Femur (tissue), 1 donor: ENCODE data around the gene POLN.
A peak's percentile ranks its signal among the peaks of the same experiment; 100 is the strongest.
"Not testable (repeated sequence)": the region's sequence is repeated elsewhere in the genome, so short reads cannot be mapped to it uniquely, and the experiment has no call there.

Source experiments
- DNase-seq: peaks from one replicate; pipeline ENCODE4 v3.0.0-alpha.2; 2017

POLN gene

DNA sequence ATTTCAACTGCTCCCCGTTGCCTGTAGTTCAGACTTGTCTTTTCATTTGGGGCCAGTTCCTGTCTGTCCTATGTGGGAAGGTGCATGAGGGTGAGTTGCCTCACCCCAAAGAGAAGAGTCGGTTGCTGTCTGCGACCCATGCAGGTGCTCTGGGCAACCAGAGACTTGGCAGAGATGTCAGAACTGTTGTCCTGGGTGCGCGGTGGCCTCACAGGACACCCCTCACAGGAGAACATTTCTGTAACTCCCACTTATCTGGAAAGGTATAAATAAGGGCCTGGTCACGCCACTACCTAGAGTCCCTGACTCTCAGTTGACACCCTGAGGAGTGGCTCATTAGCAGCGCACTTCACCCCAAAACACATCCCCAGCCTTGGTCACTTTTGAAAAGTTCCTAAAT, 192.5 kb downstream of the POLN start:
- DNase-seq: no peak

- DNase-seq: no peak
Observed at GRCh38 chr4:2048831-2049230, 193.1 kb downstream of the POLN start.

DNA sequence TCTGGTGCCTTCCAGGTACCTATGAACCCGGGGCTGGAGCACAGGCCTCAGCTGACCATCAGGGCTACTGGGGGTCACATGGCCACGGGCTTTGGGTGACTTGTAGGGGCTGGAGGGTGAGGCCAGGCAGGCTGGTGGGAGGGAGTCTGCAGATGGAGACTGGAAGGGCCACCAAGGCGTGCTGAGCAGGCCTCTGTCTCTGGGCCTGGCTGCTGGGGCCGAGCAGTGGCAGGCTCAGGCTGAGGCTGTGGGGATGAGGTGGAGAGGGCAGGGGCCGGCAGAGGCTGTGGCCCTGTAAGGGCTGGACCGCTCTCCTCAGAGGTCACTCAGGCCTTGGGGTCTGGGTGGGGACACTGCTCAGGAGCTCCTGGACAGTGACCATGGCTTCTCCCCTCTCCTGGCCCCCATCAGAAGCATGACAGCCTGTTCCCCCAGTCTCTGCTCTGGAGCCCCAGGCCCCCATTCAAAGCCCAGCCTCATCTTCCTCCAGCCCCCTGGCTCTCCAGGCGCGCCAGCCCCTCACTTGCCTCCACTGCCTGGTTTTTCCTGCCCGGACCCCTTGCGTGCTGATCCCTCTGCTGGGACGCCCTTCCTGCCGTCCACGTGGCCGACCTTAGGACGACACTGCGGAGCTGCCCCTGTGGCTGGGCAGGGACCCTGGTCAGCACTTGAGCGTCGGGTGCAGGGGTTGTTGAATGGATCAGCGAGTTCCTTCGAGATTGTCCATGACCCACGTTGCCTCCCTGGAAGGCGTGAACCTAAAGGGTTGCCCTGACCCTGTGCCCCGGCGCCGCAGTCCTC, 193.9 kb downstream of the POLN start:
- DNase-seq: no peak

DNA sequence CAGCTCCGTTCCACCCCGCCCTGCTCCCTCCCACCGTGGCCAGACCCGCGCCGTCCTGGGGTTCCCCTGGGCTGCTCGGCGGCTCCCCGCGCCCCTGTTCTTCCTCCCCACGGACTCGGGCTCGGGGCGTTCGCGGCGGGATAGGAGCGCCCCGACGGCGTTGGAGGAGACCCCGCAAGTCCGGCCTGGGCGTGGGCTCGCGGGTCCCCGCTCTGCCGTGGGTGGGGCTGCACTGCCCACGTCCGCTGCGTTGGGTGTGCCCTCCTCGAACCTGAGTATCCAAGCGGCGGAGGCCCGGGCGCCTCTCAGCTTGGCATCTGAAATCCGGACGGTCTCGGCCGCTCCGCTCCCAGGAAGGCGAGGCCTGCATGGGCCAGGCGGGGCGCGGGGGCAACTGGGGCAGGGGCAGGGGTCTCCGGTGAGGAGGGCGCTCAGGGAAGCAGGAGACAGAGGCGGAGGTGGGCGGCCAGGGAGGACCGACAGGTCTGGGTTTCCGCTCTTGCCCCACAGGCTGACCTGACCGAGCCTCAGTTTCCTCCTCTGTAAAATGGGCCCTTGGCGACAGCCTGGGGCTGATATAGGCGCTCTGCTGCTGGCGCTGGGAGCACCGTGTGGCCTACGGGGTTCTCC, 194.8 kb downstream of the POLN start:
- no peak for DNase-seq

GRCh38 chr4:2046031-2046961, 195.6 kb downstream of the POLN start:
- DNase-seq: no peak

- DNase-seq: no peak
Observed at GRCh38 chr4:2045518-2045951, 196.4 kb downstream of the POLN start.

- DNase-seq: no peak
Observed at GRCh38 chr4:2044542-2045517, 197.1 kb downstream of the POLN start.

GRCh38 chr4:2044119-2044485, 197.8 kb downstream of the POLN start:
- DNase-seq: no peak

GRCh38 chr4:2043396-2044118, 198.4 kb downstream of the POLN start:
- no peak for DNase-seq

DNA sequence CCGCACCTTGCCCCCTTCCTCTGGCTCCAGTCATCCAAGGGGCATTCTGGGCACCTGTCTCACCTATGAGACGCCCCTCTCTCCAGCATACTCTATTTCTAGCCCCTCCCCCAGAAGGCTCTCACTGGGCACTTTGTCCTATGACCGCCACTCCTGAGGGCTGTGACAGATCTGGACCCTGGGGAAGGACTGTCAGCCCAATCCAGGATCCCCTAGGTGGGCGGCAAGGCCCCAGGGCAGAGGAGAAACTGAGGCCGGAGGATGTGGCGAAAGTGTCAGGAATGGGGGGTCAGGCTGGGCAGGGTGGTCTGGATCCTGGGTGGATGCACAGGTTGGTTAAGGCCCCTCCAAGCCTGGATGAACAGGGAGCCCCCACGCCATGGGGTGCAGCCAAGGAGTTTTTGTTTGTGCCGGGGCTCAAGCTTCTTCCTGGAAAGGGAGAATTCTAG, 198.9 kb downstream of the POLN start:
- no peak for DNase-seq

GRCh38 chr4:2042204-2042946, 199.5 kb downstream of the POLN start:
- DNase-seq: no peak

DNA sequence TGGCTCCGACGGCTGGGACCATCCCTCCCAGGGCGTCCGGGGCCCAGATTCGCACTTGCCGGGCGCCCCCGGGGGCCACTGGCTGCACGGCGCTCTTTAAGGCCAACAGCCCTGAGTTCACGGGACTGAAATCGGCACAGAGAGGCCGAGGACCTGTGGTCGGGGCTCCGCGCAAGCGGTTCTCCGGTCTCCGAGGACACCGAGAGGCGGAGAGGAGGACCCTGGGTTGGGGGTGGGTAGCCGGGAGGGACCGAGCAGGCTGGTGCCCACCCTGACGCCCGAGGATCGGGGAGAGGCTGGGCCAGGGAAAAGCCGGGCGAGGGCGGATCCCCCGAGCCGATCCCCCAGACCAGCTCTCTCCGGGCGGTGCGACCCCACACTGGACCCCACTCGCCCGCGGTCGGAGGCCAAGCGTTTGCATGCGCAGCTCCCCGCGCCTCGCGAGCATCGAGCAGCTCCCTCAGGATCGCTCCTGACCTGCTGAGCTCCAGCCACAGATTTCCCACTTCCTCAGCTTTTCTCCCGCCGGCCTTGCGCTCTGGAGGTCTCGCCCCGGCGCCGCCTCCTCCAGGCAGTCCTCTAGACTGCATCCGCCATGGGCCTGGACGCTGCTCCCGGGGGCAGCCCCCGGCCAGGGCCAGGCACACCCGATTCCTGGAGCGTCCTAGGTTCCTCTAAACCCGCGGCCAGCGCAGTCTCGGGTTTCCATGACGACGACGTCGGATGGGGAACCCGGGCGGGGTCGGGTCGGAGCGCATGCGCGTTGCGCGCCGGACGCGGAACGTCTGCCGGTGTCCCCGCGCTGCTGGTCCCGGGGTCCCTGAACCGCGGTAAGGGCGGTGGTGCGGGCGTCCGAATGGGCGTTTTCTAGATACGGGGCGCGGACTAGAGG, 200.4 kb downstream of the POLN start:
- peak; percentile 88 for DNase-seq

DNA sequence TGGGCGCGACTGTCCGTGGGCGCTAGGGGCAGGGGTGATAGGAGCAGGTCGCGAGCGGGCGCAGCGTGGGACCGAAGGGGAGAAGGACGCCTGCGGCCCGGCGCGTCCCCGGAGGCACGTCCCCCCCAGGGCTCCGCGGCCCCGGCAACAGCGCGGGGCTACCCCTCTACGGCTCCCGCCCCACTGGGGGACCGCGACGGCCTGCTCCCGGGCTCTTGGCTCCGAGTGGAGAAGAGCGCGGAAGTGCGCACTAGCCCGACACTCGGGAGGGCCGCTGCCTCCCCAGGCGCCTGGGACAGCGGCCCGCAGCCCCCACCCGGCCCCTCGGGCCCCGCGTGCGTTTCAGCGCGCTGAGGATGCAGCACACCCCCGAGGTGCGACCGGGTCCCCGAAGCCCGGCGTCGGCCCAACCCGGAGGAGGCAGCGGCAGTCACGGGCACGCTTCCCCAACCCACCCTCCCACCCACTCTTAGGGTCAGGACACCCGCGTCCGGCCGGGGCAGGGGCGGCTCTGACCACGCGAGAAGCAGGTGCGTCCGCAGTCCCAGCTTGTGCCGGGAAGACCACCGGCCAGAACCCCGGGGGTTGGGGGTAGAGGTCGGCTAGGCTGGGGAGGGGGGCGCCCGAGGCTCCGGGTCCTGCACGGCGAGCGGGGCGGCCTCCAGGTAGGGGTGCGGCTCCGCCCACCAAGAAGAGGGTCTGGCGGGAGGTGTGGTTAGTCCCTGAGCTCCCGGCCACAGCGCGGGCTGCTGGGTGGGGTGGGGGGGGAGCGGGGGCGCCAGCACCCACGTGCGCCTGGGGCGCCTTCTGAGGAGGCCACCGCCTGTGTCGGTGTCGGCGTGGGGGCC, 201.3 kb downstream of the POLN start:
- DNase-seq: no peak

DNA sequence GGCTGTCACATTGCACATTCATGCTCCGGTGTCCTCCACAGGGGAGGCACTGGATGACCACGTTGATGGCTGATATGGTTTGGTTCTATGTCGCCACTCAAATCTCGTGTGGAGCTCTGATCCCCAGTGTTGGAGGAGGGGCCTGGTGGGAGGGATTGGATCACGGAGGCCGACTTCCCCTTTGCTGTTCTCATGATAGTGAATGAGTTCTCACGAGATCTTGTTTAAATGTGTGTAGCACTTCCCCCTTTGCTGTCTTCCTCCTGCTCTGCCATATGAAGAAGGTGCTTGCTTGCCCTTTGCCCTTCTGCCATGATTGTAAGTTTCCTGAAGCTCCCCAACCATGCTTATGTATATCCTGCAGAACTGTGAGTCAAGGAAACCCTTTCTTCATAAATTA, 205.1 kb downstream of the POLN start:
- DNase-seq: no peak

DNA sequence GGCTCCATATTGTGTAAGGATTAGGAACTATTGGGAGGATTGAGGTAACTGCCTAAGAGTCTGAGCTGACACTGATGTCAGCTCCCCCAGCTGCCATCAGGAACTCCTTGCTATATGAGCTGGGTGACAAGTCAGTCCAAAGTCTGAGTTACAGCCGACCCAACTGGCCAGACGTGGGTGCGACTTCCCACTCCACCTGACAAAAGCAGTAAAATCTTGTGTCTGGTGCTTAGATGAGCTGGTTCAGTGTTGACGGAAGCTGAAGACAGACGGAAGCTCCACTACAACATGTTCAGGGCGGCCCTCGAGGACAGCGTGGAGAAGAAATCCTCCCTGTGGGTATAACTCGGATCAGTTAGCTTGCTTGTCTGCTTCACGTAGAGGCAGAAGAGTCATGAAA, 205.6 kb downstream of the POLN start:
- DNase-seq: no peak

DNA sequence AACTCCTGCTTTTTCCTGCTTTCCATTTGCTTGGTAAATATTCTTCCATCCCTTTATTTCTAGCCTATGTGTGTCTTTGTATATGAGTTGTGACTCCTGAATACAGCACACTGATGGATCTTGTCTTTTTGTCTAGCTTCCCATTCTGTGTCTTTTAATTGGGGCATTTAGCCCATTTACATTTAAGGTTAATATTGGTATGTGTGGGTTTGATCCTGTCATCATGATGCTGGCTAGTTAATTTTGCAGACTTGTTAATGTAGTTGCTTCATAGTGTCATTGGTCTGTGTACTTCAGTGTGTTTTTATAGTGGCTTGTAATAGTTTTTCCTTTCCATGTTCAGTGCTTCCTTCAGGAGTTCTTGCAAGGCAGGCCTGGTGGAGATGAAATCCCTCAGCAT, 210.8 kb downstream of the POLN start:
- DNase-seq: not testable (repeated sequence)

DNA sequence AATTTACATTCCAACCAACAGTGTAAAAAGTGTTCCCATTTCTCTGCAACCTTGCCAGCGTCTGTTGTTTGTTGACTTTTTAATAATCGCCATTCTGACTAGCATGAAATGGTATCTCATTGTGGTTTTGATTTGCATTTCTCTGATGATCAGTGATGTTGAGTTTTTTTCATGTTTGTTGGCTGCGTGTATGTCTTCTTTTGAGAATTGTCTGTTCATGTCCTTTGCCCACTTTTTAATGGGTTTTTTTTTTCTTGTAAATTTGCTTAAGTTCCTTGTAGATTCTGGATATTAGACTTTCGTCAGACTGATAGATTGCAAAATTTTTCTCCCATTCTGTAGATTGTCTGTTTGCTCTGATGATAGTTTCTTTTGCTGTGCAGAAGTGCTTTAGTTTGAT, 214.8 kb downstream of the POLN start:
- DNase-seq: not testable (repeated sequence)

DNA sequence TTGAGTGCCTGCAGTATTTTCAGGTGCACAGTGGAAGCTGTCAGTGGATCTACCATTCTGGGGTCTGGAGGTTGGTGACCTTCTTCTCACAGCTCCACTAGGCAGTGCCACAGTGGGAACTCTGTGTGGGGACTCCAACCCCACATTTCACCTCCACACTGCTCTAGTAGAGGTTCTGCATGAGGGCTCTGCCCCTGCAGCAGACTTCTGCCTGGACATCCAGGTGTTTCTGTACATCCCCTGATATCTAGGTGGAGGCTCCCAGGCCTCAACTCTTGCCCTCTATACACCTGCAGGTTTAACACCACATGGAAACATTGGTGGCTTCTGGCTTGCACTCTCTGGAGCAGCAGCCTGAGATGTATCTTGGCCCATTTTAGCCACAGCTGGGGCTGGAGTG, 216.1 kb downstream of the POLN start:
- no peak for DNase-seq

DNA sequence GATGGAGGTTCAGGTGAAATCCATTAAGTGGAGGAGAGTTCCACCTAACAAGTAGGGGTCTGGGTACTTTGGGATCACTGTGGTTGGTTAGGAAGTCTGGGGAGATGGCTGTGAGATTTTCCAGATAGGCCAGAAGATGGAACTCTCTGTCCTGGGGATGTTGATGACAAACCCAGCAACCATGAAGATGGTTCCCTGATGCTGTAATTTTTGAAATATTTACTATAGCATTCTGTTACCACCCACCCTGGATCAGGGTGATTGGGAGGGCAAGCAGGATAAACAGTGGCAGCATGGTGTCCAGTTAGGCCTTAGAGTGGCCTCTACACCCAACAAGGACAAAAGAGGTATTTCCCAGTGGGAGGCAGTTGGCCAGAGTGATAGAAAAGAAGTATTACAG, 217.2 kb downstream of the POLN start:
- no peak for DNase-seq
